Cerebellar cortex (tissue), 1 donor: Measurements from ENCODE around the gene SLC38A1.

Experiments used
- DNase-seq: peaks from one replicate; pipeline ENCODE4 v3.0.0-alpha.2; 2015; ENCODE audit warnings: low spot score

Gene SLC38A1

DNA sequence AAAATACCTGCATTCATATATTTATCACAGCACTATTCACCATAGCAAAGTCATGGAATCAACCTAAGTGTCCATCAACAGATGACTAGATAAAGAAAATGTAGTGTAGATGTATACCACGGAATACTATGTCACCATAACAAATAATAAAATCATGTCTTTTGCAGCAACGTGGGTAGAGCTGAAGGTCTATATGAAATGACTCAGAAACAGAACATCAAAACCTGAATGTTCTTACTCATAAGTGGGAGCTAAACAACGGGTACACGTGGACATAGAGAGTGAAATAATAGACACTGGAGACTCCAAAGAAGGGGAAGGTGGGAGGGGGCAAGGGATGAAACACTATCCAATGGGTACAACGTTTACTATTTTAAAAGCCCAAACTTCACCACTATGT is 37.9 kb downstream of the SLC38A1 start:
- no peak for DNase-seq

DNA sequence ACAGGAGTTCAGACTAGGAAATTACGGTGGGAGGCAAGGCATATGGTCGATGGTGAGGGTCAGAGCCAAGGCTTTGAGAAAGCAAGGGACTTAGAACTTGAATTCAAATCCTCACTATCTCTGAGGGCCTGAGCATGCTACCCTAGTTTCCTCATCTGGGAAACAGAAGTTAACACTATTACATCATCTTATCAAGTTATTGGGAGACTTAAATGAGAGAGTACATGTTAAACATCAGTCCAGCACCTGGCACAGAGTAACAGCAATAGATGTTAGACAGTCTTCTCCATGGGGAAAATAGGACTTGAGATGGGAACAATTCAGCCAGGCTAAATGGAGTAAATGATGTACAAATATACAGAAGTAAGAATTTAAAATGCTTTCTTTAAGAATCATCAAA is 38.5 kb downstream of the SLC38A1 start:
- no peak for DNase-seq

DNA sequence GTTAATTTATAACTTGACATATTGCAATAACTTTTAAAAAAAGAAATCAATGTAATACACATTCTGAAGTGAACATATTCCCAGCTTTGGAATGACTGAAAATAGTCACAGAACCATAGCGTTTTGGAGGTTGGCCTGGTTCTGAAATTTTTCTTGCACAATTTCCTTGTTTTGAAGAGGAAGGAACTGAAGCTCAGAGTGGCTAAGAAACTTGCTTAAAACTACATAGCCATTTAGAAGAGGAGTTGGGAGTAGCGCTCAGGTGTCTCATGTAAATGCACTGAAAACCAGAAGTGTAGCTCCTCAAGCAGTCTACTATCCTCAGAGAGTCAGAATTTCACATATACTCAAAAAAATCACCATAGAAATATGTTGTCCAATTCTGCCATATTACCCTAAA is 41.2 kb downstream of the SLC38A1 start:
- no peak for DNase-seq

DNA sequence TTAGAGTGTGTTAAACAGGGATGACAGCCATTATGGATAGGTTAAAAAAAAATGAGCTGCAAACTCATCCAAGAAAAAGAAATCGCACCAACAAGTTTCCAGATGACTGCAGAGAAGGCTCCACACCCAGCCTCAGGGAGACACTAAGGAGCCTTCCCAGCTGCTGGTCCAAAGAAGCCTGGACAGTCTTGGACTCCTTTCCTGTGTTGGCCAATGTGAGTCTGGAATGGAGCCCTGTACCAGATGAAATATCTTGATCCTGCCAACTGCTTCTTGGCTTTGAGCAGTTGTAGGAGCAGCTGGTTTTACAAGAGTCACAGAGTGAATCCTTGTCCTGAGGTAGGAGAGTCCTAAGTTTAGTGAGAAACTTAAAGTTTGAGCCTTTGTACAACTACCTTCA is 44.5 kb downstream of the SLC38A1 start:
- peak; percentile 28 for DNase-seq

DNA sequence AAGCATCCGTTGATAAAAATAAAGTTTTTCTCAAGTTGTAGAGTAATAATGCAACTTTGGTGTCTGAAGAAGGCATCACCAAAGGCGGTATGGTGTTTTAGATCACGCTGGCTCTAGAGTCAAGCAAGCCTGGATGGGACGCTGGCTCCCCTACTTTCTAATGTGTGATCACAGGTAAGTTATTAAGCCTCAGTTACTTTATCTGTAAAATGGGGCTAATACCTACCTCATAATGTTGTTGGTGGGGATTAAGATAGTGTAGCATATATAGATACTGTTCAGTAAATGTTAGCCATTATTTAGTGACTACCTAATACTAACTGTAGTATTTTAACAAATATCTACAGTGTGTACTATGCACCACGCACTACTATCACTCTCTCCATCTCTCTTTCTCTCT is 45.8 kb downstream of the SLC38A1 start:
- DNase-seq: no peak

DNA sequence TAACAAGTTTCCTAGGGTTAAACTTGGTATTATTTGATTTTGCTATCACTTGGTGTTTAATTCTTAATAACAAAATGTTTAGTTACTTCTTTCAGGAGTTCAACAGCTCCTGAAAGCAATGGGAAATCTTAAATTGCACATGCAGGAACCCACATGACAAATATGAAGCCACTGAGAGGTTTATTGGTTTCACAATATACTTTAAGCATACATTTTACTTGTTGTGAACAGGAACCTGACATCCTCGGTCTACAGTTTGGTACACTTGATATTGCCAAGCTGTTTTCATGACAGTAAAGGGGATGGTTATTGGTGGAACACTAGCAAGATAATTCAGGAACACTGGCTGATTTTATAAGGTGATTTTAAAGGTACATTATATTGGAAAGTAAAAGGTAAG is 46.2 kb downstream of the SLC38A1 start:
- no peak for DNase-seq

DNA sequence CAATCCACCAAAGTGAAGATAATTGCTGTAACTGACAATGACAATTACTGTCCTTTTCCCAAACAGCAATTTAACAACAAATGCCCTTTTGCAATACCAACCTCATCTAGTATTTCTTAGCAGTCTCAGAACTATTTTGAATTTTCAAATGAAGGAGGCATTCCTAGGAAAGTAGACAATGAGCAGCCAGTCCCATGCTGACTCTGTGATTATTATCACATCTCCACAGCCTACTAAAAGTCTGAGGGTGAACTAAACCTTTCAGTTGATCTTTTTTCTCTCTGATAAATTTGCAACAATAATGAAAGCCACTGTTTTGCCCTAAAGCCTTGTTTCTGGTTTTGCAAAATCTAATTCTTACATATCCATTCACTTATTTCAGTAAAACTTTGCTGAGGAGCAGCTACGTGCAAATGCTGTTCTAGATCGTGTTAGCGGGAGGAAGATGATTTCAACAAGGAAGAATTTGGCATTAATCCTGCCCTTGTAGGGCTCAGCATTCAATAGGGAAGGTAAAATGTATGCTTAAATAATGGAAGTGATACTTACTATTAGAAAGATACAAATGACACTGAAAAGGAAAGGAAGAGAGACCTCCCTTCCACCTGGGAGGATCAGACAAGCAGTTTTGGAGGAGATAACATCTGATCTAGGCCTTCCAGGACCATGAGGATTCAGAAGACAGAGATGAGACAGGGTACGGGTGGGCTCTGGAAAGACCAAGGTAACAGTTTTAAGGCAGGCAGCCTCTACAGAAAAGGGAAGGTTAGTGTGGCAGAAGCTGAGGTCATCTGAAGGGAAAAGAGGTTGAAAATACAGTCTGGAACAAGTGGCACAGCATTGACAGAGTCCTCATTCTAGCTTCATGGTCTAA is 47.4 kb downstream of the SLC38A1 start:
- DNase-seq: no peak

DNA sequence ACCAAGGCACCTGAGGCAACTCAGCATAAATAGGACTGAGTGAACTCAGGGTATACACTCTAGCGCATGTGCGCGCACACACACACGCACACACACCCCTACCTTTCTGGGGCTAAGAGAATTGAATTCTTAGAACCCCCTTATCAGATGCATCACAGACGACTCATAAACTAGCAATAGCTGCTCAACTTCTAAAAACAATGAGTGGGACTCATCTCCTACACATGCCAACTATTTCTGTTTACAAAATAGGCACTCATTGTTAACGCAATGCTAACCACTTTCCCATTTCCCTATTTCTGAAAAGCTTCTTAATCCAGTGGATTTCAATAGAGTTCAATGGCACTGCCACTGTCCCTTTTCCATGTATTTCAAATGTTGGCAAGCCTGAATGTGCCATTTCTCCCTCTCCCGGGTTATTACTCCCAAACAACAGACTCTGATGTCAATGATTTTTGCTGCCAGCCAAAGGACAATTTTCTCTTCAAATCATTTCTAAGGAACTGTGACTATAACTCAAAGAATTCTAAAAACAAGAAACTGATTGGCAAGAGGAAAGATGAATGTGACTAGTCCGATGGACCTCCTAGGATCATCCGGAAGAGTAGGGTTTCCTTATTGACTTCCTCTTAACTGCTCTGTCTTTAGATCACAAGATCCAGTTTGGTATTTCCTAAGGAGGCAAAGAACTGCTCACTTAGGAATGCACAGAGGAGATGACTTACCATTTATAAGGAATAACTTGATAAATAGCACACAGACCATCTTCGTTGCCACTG is 48.8 kb downstream of the SLC38A1 start:
- peak; percentile 22 for DNase-seq

DNA sequence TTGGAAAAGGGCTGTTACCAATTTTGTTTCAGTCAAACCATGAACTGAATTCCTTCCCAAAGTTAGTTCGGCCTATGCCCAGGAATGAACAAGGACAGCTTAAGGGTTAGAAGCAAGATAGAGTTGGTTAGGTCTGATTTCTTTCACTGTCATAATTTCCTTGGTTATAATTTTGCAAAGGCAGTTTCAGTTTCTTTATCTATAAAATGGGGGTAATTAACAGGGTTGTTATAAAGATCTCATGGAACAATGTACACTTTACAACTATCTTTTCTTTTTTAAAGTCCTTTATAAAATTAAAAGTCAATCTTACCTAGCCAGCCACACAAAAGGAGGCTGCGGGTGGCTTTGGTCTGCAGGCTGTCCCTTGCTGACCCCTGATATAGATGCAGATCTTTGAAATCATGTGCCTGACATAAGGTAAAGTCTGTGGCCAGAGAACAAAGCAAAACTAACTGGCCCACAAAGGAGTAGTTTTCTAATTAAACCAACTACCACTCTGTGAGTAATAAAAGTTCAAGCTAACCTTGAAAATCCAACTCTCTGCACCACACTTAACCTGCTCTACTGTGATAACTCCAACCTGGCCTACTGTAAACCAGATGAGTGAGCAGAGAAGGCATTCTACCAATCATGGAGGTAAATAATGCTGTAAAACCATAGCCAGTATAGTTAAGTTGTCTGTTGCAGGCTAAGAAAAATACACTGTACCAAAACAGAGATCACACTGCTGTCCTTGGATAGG is 49.5 kb downstream of the SLC38A1 start:
- DNase-seq: no peak

DNA sequence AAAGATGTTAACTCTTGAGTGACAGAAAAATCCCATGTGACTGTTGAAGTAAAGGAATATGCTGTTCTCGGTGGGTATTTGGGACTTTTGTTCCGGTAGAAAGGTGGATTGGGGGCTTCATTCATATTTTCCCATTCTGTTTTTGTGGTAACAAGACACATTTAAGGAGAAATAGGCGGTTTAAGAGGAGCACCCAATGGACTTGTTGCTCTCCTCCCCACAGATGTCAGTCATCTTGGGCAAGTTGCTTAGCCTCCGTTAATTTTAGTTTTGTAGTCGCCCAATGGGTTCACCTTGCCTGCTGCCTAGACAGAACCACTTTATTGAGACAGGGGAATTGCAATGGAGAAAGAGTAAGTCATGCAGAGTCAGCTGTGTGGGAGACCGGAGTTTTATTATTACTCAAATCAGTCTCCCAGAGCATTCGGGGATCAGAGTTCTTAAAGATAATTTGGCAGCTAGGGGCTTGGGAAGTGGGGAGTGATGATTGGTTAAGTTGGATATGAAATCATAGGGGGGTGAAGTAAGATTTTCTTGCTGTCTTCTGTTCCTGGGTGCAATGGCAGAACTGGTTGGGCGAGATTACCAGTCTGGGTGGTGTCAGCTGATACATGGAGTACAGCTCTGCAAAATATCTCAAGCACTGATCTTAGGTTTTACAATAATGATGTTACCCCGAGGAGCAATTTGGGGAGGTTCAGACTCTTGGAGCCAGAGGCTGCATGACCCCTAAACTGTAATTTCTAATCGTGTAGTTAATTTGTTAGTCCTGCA is 50.3 kb downstream of the SLC38A1 start:
- DNase-seq: no peak

DNA sequence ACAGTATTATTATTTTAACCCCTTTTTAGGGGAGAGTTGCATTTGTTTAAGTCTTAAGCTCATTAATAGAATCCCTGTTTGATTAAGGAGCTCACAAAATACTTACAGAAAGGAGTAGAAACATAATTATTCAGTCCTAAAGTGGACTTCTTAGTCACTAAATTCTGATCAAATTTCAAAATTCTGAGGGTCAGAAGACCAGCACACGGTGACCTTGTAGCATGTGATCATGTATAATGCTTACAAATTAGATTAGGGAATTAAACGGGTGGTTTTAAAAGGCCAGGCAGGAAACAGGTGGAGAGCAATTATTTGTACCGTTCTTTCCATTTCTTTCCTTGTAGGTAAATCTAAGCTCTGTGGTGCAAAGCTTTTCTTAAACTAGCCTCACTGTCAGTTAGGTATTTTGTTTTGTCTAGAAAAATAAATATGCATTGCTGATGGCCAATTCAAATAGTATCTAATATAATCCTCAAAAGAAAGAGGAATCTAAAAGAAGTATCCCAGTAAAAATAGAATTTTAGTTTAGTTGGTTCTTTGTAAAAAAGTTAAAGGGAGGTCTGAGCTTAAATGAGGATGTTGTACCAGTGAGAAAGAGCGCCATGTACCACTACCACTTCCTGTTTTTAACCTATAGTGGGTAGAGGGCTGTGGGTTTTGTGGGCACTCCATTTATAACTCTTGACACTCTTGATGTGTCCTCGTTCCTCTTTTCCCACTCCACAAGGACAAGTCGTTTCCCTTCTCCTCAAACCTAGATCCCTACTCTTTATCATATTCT is 51.1 kb downstream of the SLC38A1 start:
- no peak for DNase-seq

DNA sequence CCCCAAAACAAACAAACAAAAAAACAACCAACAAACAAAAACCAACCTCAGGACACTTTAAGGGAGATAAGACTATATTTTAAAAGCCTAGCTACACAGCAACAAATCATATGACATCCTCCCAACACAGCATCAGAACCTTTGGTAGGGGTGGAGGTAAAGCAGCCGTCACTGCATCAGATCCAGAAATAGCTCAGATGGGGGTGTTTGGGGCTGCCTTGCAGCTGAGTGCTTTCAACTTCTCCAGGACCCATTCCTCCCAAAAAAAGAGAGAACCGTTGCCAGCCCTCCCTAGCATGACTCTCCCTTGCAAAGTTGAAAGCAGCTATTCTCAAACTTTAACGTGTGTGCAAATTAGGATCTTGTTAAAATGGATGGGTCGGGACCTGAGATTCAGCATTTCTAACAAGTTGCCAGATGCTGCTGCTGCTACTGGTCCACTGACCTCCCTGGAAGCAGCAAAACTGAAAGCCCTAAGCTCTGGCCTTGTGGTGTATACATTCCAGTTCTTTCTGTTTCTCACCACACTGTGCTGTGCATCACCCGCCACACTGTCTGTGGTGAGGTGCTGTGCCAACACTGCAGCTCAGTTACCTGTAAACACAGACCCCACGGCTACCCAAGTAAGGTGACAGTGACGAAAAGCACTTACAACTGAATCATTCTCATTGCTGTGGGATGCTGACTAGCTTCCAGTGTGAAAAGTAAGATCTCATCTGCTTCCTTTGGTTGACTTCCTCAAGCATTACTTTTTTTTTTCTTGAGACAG is 54.0 kb downstream of the SLC38A1 start:
- DNase-seq: no peak

DNA sequence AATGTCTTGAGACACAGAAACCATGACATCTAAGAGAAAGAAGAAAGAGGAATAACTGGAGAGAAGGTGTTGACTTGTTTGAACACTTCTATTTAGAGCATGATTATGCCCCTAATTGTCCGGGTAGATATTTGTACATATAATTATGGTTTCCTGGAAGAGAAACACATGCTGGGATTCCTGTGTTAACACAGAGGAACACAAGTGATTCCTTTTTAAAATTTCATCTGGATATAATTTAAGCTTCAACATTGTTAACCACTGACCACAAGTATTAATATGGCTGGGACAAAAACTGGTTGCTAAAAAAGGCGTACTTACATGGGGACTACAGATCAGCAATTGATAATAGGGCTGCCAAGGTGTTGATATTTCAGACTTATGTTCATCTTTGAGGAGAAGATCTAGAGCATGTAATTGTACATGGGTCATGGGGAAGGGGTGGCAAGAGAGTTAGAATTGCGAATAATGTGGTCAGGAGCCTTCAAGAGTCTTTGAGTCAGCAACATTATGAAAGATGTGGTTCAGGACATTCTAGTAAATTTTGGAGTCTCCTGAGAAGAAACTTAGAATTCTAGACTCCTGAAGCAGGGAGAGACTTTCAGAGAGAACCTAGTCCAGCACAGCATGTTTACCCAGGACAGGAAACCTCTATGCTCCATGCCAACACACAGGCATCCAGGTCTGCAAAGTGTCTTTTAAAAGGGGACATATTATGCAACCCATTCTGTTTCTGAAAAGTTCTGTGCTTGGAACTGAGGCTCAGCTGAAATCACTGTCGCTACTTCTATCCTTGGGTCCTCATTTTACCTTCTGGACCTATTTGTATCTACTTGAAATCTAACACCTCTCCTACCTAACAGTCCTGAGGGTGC is 56.5 kb downstream of the SLC38A1 start:
- no peak for DNase-seq

DNA sequence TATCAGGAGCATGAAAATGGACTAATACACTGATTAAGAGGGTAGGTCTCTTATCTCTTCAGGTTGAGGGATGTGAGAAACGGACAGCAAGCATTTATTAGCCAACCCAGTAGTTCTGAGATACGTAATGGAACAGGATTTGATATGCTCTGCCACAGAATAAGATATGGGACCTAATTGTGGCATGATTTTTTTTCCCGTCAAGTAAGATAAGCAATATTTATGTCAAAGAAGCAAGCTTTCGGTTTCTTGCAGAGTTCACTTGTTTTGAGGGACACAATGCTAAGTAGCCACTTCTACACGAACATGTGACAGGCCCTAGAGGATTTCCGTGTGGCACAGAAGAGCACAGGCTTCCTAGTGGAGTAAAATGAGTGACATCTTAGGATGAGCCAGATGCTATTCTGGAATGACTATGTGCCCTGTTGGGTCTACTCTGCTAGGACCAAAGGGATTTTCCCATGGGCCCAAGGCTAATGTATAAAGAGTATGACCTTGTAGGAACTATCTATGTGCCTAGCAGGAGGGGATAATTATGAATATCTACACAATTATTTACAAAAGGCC is 57.9 kb downstream of the SLC38A1 start:
- no peak for DNase-seq

DNA sequence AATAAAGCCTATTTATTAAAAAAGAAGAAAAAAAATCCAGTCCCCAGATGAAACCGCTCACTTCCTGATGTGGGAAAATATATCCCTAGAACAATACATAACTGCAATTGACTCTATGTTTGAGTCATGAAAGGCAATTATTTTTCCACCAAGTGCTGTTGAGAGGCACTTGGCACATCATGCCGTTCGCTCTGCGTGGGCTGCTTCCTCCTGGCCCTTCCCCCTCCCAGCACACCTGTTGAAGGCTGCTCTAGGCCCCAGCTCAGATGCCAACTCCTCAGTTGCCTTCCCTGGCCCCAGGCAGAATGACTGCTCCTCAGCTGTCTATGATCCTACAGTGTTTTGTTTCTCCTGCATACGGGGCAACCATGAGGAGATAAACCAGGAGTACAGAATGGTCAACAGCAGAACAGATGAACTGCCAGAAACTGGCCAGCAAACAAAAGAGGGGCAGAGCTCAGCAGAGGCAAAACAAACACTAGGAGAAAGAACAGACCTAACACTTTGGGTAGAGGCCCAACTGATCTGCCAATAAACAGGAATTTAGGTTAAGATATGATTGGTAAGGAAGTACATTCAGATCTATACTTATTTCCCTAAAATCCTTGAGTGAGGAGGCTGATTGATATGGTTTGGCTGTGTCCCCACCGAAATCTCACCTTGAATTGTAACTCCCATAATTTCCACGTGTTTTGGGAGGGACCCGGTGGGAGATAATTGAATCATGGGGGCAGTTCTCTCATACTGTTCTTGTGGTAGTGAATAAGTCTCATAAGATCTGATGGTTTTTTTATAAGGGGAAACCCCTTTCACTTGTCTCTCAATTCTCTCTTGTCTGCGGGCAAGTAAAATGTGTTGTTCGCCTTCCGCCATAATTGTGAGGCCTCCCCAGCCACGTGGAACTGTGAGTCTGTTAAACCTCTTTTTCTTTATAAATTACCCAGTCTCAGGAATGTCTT is 58.6 kb downstream of the SLC38A1 start:
- DNase-seq: peak; percentile 38

DNA sequence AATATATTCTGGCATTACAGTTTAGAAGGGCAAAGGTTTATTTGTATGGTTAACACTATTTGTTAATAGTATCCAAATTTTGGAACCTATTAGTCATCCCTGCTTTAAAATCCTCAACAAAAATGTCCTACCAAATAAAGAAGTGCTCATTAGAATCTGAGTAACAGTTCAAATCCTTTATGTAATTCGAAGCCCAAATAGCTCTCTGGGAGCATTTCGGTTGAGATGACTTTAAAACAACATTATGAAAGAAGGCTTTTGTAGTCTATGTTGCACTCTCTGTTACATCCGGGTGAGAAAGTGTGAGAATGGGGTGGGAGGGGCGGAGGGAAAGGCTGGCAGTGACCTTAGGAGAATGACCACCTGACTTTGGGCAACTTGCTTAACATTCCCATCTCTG is 59.7 kb downstream of the SLC38A1 start:
- DNase-seq: no peak

DNA sequence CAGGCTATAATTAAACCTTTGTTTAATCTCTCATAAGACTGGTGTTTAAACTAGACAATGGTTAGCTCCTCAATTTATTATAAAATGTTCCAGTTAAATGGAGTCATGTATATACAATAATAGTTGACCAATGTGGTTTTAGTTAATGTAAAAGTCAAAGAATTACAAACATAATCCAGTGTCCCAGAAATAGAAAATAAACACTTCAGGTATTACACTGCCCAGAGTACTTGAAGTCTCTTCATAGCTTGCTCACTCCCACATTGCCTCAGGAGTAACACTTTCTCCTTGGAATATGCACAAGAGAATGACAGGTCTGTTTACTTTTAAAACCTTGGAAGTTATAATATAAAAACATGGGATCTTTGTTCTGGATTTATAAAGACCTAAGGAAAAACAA is 60.5 kb downstream of the SLC38A1 start:
- no peak for DNase-seq

DNA sequence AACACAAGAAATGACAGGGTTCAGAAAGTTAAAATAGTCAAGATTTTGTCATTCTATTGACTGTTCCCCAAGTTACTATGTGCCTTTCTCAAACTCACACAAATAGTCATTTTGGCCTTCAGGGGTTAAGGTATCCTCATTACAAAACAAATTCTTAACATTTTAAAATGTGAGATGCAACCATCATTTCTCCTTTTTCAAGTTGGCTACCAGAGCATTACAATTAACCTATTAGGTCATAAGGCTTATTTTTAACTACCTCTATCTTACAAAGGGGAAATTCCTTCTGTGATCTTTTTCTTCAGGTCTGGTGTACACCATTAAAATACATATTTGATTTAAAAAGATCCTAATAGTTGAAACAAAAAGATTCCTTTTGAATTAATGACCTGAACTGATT is 61.2 kb downstream of the SLC38A1 start:
- DNase-seq: no peak
